Neural crest cell (in vitro differentiated cells): ENCODE results near the gene BYSL. TPM values are rescaled to one million over a fixed set of nuclear protein-coding genes. Genes with fewer than 3 reads are reported as not detected.
A peak's percentile ranks its signal among the peaks of the same experiment; 100 is the strongest.
"Not testable (repeated sequence)": the region's sequence is repeated elsewhere in the genome, so short reads cannot be mapped to it uniquely, and the experiment has no call there.

Experiments used
- DNase-seq: peaks from one replicate; pipeline ENCODE4 v3.0.0; 2021; ENCODE audit warnings: low read depth, mixed read lengths, low spot score
- H3K27ac Mint-ChIP-seq: one replicate; pipeline ENCODE4 v1.8.0; 2021; ENCODE audit warnings: mild to moderate bottlenecking, mixed read lengths; ENCODE audit not compliant: unreplicated experiment
- H3K27me3 Mint-ChIP-seq: 2 replicates; pipeline ENCODE4 v1.8.0; 2021; ENCODE audit warnings: low read depth, mild to moderate bottlenecking, mixed read lengths
- H3K36me3 Mint-ChIP-seq: 2 replicates; pipeline ENCODE4 v1.8.0; 2021; ENCODE audit warnings: low read depth, mild to moderate bottlenecking, mixed read lengths
- H3K4me1 Mint-ChIP-seq: 2 replicates; pipeline ENCODE4 v1.8.0; 2021; ENCODE audit warnings: mixed read lengths
- H3K4me3 Mint-ChIP-seq: one replicate; pipeline ENCODE4 v1.8.0; 2021; ENCODE audit warnings: mild to moderate bottlenecking, mixed read lengths
- H3K9me3 Mint-ChIP-seq: 2 replicates; pipeline ENCODE4 v1.8.0; 2021; ENCODE audit warnings: mixed read lengths
- CTCF ChIP-seq: fragments of 200-600 bp; sonication (generic); conservative IDR thresholded peaks from 2 replicates; pipeline ENCODE4 v1.5.0; 2021; ENCODE audit warnings: antibody characterized with exemption, mild to moderate bottlenecking
- total RNA-seq: library from RNA; stranded (reverse); gene quantifications from 2 replicates; pipeline ENCODE4 v1.2.1, GENCODE V29; 2021

Gene BYSL
- total RNA-seq, 1 donor from 2014 or later, result 50.8 TPM

- Mint-ChIP-seq H3K9me3 (no peaks in the 10 kb centered on the region), H3K36me3 (peaks cover under 1% of the 10 kb centered on the region), H3K27me3 (peaks cover 6% of the 10 kb centered on the region), H3K4me3 (peak within 1 kb of the TSS; percentile 94), H3K27ac (no peak within 1 kb of the TSS), H3K4me1 (peaks cover 32% of the 10 kb centered on the region)
- peak; percentile 10 for TF ChIP-seq CTCF
- peak; percentile 80 for DNase-seq
Measured at GRCh38 chr6:41941280-41942066, 20.2 kb downstream of the BYSL start, which contains the start of gene CCND3. TSS of gene CCND3 (minus strand) at chr6:41941808. CDS start at chr6:41941649, 159 bp downstream.

GRCh38 chr6:41942067-41942851 is 21.0 kb downstream of the BYSL start:
- Mint-ChIP-seq H3K36me3 (no peaks in the 10 kb centered on the region), H3K27me3 (peaks cover 6% of the 10 kb centered on the region), H3K9me3 (no peaks in the 10 kb centered on the region), H3K27ac (no peak overlapping the region), H3K4me1 (peaks cover 30% of the 10 kb centered on the region), H3K4me3 (peak overlapping the region; percentile 89)
- no peak for DNase-seq
- TF ChIP-seq CTCF, result no peak

- not testable (repeated sequence) for DNase-seq, H3K4me3 Mint-ChIP-seq, H3K27ac Mint-ChIP-seq, H3K9me3 Mint-ChIP-seq, H3K36me3 Mint-ChIP-seq
- Mint-ChIP-seq H3K27me3 (peaks cover 12% of the 10 kb centered on the region), H3K4me1 (peaks cover 30% of the 10 kb centered on the region)
Measured at GRCh38 chr6:41942882-41943281, 21.6 kb downstream of the BYSL start.

GRCh38 chr6:41943456-41943855 is 22.2 kb downstream of the BYSL start:
- H3K4me1 Mint-ChIP-seq, result peaks cover 30% of the 10 kb centered on the region
- H3K27ac Mint-ChIP-seq, result no peak overlapping the region
- no peak for TF ChIP-seq CTCF
- H3K9me3 Mint-ChIP-seq, result no peaks in the 10 kb centered on the region
- H3K27me3 Mint-ChIP-seq, result peaks cover 13% of the 10 kb centered on the region
- H3K36me3 Mint-ChIP-seq, result no peaks in the 10 kb centered on the region
- no peak for DNase-seq
- H3K4me3 Mint-ChIP-seq, result peak overlapping the region; percentile 71

- Mint-ChIP-seq H3K9me3 (no peaks in the 10 kb centered on the region), H3K27ac (no peak overlapping the region), H3K4me1 (peaks cover under 1% of the 10 kb centered on the region), H3K27me3 (peaks cover 7% of the 10 kb centered on the region), H3K36me3 (no peaks in the 10 kb centered on the region), H3K4me3 (no peak overlapping the region)
- no peak for TF ChIP-seq CTCF
- DNase-seq, result no peak
Measured at GRCh38 chr6:41947581-41948220, 26.4 kb downstream of the BYSL start.
